Measurements from ENCODE around the gene STAT5A.
"Not testable (repeated sequence)": the region's sequence is repeated elsewhere in the genome, so short reads cannot be mapped to it uniquely, and the experiment has no call there.

STAT5A gene

GRCh38 chr17:42291129-42291528 is 2.8 kb downstream of the STAT5A start:
- H3K27ac ChIP-seq (ENCODE audit: low read depth, low read length) = no peak overlapping the region
- peaks cover 10 to 28% of the 10 kb centered on the region in 2 donors for H3K36me3 ChIP-seq (ENCODE audit: control insufficient read depth in 1 of 2, insufficient read depth in 2 of 2, low read length in 2 of 2)
- no peaks in the 10 kb centered on the region for H3K9me3 ChIP-seq (ENCODE audit: control insufficient read depth in 1 of 2, low read length in 2 of 2)
- no peak overlapping the region for H3K9ac ChIP-seq (ENCODE audit: low read depth in 1 of 2, low read length in 2 of 2)
- H3K27me3 ChIP-seq (ENCODE audit: control insufficient read depth in 1 of 2, insufficient read depth in 2 of 2, low read length in 2 of 2) = no peaks in the 10 kb centered on the region
- no peak overlapping the region for H3K4me3 ChIP-seq (ENCODE audit: low read depth in 1 of 2, low read length in 2 of 2)
- peaks cover 27 to 32% of the 10 kb centered on the region in 2 donors for H3K4me1 ChIP-seq (ENCODE audit: control insufficient read depth in 1 of 2, insufficient read depth in 2 of 2, low read length in 2 of 2)

GRCh38 chr17:42294469-42295398 is 6.4 kb downstream of the STAT5A start:
- peaks cover 12 to 37% of the 10 kb centered on the region in 2 donors for H3K36me3 ChIP-seq (ENCODE audit: control insufficient read depth in 1 of 2, insufficient read depth in 2 of 2, low read length in 2 of 2)
- no peaks in the 10 kb centered on the region for H3K9me3 ChIP-seq (ENCODE audit: control insufficient read depth in 1 of 2, low read length in 2 of 2)
- H3K27ac ChIP-seq (ENCODE audit: low read depth, low read length) = no peak overlapping the region
- no peaks in the 10 kb centered on the region for H3K27me3 ChIP-seq (ENCODE audit: control insufficient read depth in 1 of 2, insufficient read depth in 2 of 2, low read length in 2 of 2)
- no peak overlapping the region for H3K4me3 ChIP-seq (ENCODE audit: low read depth in 1 of 2, low read length in 2 of 2)
- no peak overlapping the region for H3K9ac ChIP-seq (ENCODE audit: low read depth in 1 of 2, low read length in 2 of 2)
- H3K4me1 ChIP-seq (ENCODE audit: control insufficient read depth in 1 of 2, insufficient read depth in 2 of 2, low read length in 2 of 2) = peaks cover 0 to 3% of the 10 kb centered on the region in 2 donors

- Histone ChIP-seq H3K9me3 (ENCODE audit: control insufficient read depth in 1 of 2, low read length in 2 of 2) (no peaks in the 10 kb centered on the region), H3K4me1 (ENCODE audit: control insufficient read depth in 1 of 2, insufficient read depth in 2 of 2, low read length in 2 of 2) (no peaks in the 10 kb centered on the region), H3K4me3 (ENCODE audit: low read depth in 1 of 2, low read length in 2 of 2) (no peak overlapping the region), H3K27me3 (ENCODE audit: control insufficient read depth in 1 of 2, insufficient read depth in 2 of 2, low read length in 2 of 2) (no peaks in the 10 kb centered on the region), H3K36me3 (ENCODE audit: control insufficient read depth in 1 of 2, insufficient read depth in 2 of 2, low read length in 2 of 2) (peaks cover 12 to 39% of the 10 kb centered on the region in 2 donors), H3K27ac (ENCODE audit: low read depth, low read length) (no peak overlapping the region), H3K9ac (ENCODE audit: low read depth in 1 of 2, low read length in 2 of 2) (no peak overlapping the region)
These were observed 7.7 kb downstream of the STAT5A start for GRCh38 chr17:42296012-42296411.

GRCh38 chr17:42297775-42298174 is 9.5 kb downstream of the STAT5A start:
- H3K9me3 ChIP-seq (ENCODE audit: control insufficient read depth in 1 of 2, low read length in 2 of 2); H3K27ac ChIP-seq (ENCODE audit: low read depth, low read length); H3K4me3 ChIP-seq (ENCODE audit: low read depth in 1 of 2, low read length in 2 of 2); H3K27me3 ChIP-seq (ENCODE audit: control insufficient read depth in 1 of 2, insufficient read depth in 2 of 2, low read length in 2 of 2); H3K4me1 ChIP-seq (ENCODE audit: control insufficient read depth in 1 of 2, insufficient read depth in 2 of 2, low read length in 2 of 2); H3K9ac ChIP-seq (ENCODE audit: low read depth in 1 of 2, low read length in 2 of 2): not testable (repeated sequence)
- H3K36me3 ChIP-seq (ENCODE audit: control insufficient read depth in 1 of 2, insufficient read depth in 2 of 2, low read length in 2 of 2) = peaks cover 15 to 47% of the 10 kb centered on the region in 2 donors

GRCh38 chr17:42299361-42299760 is 11.1 kb downstream of the STAT5A start:
- not testable (repeated sequence) for H3K27me3 ChIP-seq (ENCODE audit: control insufficient read depth in 1 of 2, insufficient read depth in 2 of 2, low read length in 2 of 2); H3K27ac ChIP-seq (ENCODE audit: low read depth, low read length); H3K9ac ChIP-seq (ENCODE audit: low read depth in 1 of 2, low read length in 2 of 2); H3K4me3 ChIP-seq (ENCODE audit: low read depth in 1 of 2, low read length in 2 of 2); H3K4me1 ChIP-seq (ENCODE audit: control insufficient read depth in 1 of 2, insufficient read depth in 2 of 2, low read length in 2 of 2); H3K9me3 ChIP-seq (ENCODE audit: control insufficient read depth in 1 of 2, low read length in 2 of 2)
- H3K36me3 ChIP-seq (ENCODE audit: control insufficient read depth in 1 of 2, insufficient read depth in 2 of 2, low read length in 2 of 2) = peaks cover 20 to 53% of the 10 kb centered on the region in 2 donors

- not testable (repeated sequence) for H3K27ac ChIP-seq (ENCODE audit: low read depth, low read length); H3K9ac ChIP-seq (ENCODE audit: low read depth in 1 of 2, low read length in 2 of 2); H3K4me1 ChIP-seq (ENCODE audit: control insufficient read depth in 1 of 2, insufficient read depth in 2 of 2, low read length in 2 of 2); H3K9me3 ChIP-seq (ENCODE audit: control insufficient read depth in 1 of 2, low read length in 2 of 2); H3K27me3 ChIP-seq (ENCODE audit: control insufficient read depth in 1 of 2, insufficient read depth in 2 of 2, low read length in 2 of 2); H3K4me3 ChIP-seq (ENCODE audit: low read depth in 1 of 2, low read length in 2 of 2)
- peaks cover 23 to 52% of the 10 kb centered on the region in 2 donors for H3K36me3 ChIP-seq (ENCODE audit: control insufficient read depth in 1 of 2, insufficient read depth in 2 of 2, low read length in 2 of 2)
These were observed 11.6 kb downstream of the STAT5A start for GRCh38 chr17:42299913-42300312.

- H3K36me3 ChIP-seq (ENCODE audit: control insufficient read depth in 1 of 2, insufficient read depth in 2 of 2, low read length in 2 of 2) = peaks cover 19 to 48% of the 10 kb centered on the region in 2 donors
- H3K9me3 ChIP-seq (ENCODE audit: control insufficient read depth in 1 of 2, low read length in 2 of 2) = no peaks in the 10 kb centered on the region
- no peak overlapping the region for H3K9ac ChIP-seq (ENCODE audit: low read depth in 1 of 2, low read length in 2 of 2)
- no peak overlapping the region for H3K4me3 ChIP-seq (ENCODE audit: low read depth in 1 of 2, low read length in 2 of 2)
- no peaks in the 10 kb centered on the region for H3K27me3 ChIP-seq (ENCODE audit: control insufficient read depth in 1 of 2, insufficient read depth in 2 of 2, low read length in 2 of 2)
- no peak overlapping the region for H3K27ac ChIP-seq (ENCODE audit: low read depth, low read length)
- no peaks in the 10 kb centered on the region for H3K4me1 ChIP-seq (ENCODE audit: control insufficient read depth in 1 of 2, insufficient read depth in 2 of 2, low read length in 2 of 2)
These were observed 12.7 kb downstream of the STAT5A start for GRCh38 chr17:42301022-42301421.

- peaks cover 17 to 61% of the 10 kb centered on the region in 2 donors for H3K36me3 ChIP-seq (ENCODE audit: control insufficient read depth in 1 of 2, insufficient read depth in 2 of 2, low read length in 2 of 2)
- no peaks in the 10 kb centered on the region for H3K27me3 ChIP-seq (ENCODE audit: control insufficient read depth in 1 of 2, insufficient read depth in 2 of 2, low read length in 2 of 2)
These were observed 15.4 kb downstream of the STAT5A start for GRCh38 chr17:42303694-42304093.

GRCh38 chr17:42304187-42305030 is 16.1 kb downstream of the STAT5A start:
- Histone ChIP-seq H3K27ac (ENCODE audit: low read depth, low read length) (no peak overlapping the region), H3K4me1 (ENCODE audit: control insufficient read depth in 1 of 2, insufficient read depth in 2 of 2, low read length in 2 of 2) (no peaks in the 10 kb centered on the region), H3K27me3 (ENCODE audit: control insufficient read depth in 1 of 2, insufficient read depth in 2 of 2, low read length in 2 of 2) (no peaks in the 10 kb centered on the region), H3K36me3 (ENCODE audit: control insufficient read depth in 1 of 2, insufficient read depth in 2 of 2, low read length in 2 of 2) (peaks cover 17 to 66% of the 10 kb centered on the region in 2 donors), H3K4me3 (ENCODE audit: low read depth in 1 of 2, low read length in 2 of 2) (no peak overlapping the region), H3K9me3 (ENCODE audit: control insufficient read depth in 1 of 2, low read length in 2 of 2) (no peaks in the 10 kb centered on the region), H3K9ac (ENCODE audit: low read depth in 1 of 2, low read length in 2 of 2) (no peak overlapping the region)

More at GRCh38 chr17:42303694-42304093, 15.4 kb downstream of the STAT5A start:
- no peaks in the 10 kb centered on the region for H3K9me3 ChIP-seq (ENCODE audit: control insufficient read depth in 1 of 2, low read length in 2 of 2)
- H3K27ac ChIP-seq (ENCODE audit: low read depth, low read length) = no peak overlapping the region
- no peak overlapping the region for H3K9ac ChIP-seq (ENCODE audit: low read depth in 1 of 2, low read length in 2 of 2)
- H3K4me3 ChIP-seq (ENCODE audit: low read depth in 1 of 2, low read length in 2 of 2) = no peak overlapping the region
- no peaks in the 10 kb centered on the region for H3K4me1 ChIP-seq (ENCODE audit: control insufficient read depth in 1 of 2, insufficient read depth in 2 of 2, low read length in 2 of 2)

GRCh38 chr17:42305031-42305330 is 16.7 kb downstream of the STAT5A start:
- peaks cover 23 to 69% of the 10 kb centered on the region in 2 donors for H3K36me3 ChIP-seq (ENCODE audit: control insufficient read depth in 1 of 2, insufficient read depth in 2 of 2, low read length in 2 of 2)
- not testable (repeated sequence) for H3K27ac ChIP-seq (ENCODE audit: low read depth, low read length); H3K9ac ChIP-seq (ENCODE audit: low read depth in 1 of 2, low read length in 2 of 2); H3K4me3 ChIP-seq (ENCODE audit: low read depth in 1 of 2, low read length in 2 of 2); H3K27me3 ChIP-seq (ENCODE audit: control insufficient read depth in 1 of 2, insufficient read depth in 2 of 2, low read length in 2 of 2); H3K9me3 ChIP-seq (ENCODE audit: control insufficient read depth in 1 of 2, low read length in 2 of 2); H3K4me1 ChIP-seq (ENCODE audit: control insufficient read depth in 1 of 2, insufficient read depth in 2 of 2, low read length in 2 of 2)
